Tibial nerve (tissue), 4 donors: ENCODE results near the gene LZTS3.

Experiments used
- CTCF ChIP-seq, 5 experiments: fragments of 200-600 bp in 3 of 5; fragments of 450-650 bp in 2 of 5; sonication (generic) in 3 of 5; IDR thresholded peaks; one replicate each; pipeline ENCODE4 v1.5.1; 2016 to 2019; ENCODE audit warnings: antibody characterized with exemption in 5 of 5, mild to moderate bottlenecking in 3 of 5, moderate library complexity in 2 of 5
- EP300 ChIP-seq, 2 donors: sonication (generic); formaldehyde crosslinking; IDR thresholded peaks; one replicate each; pipeline ENCODE4 v1.6.1; 2017; ENCODE audit warnings: antibody characterized with exemption in 2 of 2, mild to moderate bottlenecking in 1 of 2
- POLR2A ChIP-seq, 2 donors: fragments of 450-650 bp; IDR thresholded peaks; one replicate each; pipeline ENCODE4 v1.6.1; 2017; ENCODE audit warnings: antibody characterized with exemption in 2 of 2, mild to moderate bottlenecking in 2 of 2, moderate library complexity in 2 of 2

DNA sequence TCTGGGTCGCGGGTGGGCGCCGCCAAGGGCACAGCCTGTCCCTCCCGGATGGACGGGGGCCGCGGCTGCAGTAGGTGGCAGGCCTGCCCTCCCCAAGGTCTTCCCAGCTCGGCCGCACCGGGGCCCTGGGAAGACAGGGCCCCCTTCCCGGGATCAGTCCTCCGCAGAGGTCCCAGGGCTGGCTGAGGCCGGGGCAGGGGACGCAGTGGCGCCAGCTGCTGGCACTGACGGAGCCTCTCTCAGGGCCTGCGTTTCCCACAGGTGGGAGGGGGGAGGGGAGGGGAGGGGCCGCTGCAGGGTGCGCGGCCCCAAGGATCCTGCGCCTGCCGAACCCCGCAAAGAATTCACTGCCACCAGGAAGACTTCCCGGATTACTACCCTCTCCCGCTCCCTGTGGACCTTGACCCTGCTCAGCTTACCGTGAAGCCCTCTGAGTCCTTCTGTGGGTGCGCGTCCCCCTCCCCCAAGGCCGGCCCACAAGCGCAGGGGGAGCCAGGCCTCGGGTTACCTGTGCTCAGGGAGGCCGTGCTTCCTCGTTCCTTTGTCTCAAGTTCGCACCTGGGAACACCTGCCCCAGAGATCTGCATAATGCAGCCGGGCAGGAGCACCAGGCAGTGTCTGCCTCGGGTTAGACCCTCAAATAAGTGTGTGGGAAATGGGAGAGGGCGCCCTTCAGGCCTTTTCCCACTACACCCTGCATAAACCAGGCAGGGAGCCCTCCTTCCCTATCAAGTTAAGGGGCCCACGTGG, 5.1 kb downstream of the LZTS3 start:
- TF ChIP-seq CTCF (IDR thresholded peaks at IDR 0.05) (no peak), POLR2A (IDR thresholded peaks at IDR 0.05) (no peak), EP300 (IDR thresholded peaks at IDR 0.05) (no peak)
